NCI-H1694 treated with DMSO at 0.1 percent for 48 hours (cell line): ENCODE results near the gene C5orf34.
"Not testable (repeated sequence)": the region's sequence is repeated elsewhere in the genome, so short reads cannot be mapped to it uniquely, and the experiment has no call there.

Experiments used
- DNase-seq: peaks from one replicate; lab custom pipeline; 2025; lab: John Stamatoyannopoulos, UW

C5orf34 gene

DNA sequence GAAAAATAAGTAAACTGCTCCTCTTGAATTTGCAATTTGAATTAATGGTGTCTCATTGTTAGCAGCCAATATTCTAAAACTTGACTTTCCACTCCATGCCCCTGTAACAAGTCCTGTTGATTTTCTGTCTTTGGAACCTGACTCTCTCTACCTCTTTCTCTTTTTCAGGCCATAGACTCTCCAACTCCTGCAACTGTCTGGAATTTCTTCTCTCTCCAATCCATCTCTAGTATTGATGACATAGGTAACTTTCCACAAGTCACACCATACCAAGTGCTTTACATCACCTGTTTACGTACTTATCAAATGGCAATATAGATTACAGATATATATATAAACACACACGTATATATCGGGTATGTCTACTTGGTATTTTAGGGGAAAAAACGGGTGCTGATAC is 923 bp downstream of the C5orf34 start:
- no peak for DNase-seq

DNA sequence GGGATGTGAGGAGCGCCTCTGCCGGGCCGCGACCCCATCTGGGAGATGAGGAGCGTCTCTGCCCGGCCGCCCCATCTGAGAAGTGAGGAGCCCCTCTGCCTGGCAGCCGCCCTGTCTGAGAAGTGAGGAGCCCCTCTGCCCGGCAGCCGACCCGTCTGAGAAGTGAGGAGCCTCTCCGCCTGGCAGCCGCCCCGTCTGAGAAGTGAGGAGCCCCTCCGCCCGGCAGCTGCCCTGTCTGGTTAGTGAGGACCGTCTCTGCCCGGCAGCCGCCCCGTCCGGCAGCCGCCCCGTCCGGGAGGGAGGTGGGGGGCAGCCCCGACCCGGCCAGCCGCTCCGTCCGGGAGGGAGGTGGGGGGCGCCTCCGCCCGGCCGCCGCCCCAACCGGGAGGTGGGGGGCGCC is 3.9 kb downstream of the C5orf34 start:
- DNase-seq: not testable (repeated sequence)

DNA sequence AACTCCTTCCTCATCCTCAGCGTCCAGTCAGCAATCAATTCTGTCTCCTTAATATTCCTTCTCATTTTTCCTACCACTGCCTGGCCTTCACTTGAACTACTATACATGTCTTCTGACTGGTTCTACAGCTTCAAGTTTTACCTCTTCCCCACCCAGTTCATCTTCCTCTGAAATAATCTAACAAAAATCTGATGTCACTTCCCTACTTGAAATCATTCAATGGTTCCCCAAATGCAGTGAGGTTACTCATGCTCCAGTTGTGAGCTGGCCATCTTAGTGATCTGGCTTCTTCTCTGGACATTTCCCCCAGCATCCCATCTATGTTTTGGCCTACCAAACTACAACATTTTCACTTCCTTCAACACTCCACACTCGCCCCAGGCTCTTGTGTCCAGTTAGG is 16.4 kb downstream of the C5orf34 start:
- DNase-seq: no peak

DNA sequence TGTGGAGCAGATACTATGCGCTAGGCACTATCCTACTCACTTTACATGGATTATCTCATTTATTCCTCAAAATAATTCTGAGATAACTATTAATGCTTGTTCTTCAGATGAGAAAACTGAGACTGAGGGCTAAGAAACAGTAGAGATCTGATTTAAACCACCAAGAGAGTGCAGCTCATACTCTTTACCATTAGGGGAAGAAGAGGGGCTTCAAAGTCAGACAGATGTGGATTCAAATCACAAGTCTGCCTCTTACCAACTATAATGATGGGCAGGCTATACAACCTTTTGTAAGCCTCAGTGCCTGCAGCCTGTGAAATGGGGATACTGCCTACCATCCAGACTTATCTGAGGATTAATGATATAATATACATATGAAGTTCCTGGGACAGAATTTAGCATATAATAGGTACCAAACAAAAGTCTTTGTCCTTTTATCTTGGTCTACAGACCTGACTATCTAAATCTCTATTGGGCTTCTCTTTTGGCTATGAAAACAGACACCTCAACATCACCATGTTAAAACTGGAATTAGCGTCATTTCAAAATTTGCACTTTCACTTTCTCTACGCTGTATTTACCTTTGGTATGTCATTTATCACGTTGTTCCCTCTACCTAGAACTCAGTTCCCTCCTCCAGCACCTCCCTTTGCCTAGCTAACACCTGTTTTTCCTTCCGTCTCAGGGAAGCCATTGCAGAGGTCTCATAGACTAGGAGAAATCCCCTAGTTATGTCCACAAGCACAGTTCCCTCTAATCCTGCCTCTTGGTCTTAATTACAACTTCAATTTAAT is 17.4 kb downstream of the C5orf34 start:
- DNase-seq: no peak

DNA sequence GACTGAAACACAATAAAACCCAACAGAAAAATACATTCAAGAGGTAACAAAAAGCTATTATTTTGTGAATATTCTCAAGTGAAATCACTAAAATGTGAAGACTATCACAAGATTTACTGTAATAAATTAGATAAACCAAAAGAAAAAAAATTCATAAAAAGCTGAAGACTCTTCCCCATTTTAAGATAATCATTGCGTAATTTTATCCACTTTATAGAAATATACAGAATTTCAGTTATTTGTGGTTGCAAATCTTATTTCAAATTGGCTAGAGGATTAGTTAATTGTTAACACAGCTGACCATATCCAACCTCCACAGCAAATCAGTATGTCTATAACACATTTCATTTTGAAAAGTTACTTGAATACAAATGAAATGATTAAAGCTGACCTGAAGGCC is 23.6 kb downstream of the C5orf34 start:
- no peak for DNase-seq

DNA sequence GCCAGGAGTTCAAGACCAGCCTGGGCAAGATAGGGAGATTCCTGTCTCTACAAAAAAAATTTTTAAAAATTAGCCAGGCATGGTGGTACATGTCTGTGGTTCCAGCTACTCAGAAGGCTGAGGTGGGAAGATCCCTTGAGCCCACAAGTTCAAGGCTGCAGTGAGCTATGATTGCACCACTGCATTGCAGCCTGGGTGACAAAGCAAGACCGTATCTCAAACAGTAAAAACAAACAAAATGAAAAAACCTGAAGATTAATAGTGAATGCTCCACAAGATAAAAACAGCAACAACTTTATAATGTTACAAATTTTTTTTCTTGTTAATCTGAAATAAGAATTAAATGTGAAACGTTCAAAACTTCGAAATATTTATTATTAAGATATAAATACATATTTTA is 28.6 kb downstream of the C5orf34 start:
- no peak for DNase-seq

DNA sequence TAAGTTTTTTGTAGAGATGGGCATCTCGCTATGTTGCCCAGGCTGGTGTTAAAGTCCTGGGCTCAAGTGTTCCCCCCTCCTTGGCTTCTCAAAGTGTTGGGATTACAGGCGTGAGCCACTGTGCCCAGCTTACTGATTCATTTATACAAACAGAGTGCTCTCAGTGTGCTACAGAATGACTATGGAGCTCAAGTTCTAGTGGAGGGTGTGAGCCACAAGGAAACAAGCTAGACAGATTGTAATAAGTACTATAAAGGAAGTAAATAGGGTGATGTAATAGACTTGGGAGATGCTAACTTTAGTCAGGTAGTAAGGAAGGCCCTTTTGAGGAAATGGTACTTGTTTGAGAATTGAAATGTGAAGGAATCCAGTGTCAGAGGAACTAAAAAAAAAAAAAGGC is 29.5 kb downstream of the C5orf34 start:
- no peak for DNase-seq

DNA sequence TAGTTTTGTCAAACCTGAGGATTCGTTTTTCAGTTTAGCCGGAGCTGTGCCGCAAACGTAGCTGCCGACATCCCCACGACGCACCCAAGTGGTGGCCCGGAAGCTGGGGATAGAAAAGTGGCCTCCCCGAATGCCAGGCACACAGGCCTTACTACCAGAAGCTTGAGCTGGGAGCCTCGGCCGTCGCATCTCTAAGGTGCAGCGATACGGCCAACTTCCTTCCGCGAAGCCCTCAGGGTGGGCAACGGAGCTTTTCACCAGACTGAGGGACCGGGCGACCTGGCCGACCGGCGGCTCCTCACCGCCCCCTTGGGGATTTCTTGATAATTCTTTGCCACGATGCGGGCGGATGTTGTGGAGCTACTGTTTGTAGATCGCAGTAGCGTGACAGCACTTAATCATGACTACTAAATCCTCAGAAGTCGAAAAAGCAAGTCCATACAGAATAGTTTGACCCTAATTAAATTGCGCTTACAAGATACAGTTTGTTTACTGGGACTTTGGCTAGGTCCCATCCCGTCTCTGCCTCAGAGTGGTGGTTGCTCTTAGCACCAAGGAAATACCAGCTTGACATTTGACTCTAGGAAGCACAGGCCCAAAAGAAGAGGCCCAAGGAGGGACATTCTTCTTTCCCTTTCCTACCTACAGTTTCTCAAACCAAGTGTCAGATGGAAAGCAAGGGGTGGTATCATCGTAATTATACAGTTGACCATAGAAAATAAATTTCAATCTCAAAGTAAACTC is 30.7 kb downstream of the C5orf34 start:
- DNase-seq: peak; percentile 90

DNA sequence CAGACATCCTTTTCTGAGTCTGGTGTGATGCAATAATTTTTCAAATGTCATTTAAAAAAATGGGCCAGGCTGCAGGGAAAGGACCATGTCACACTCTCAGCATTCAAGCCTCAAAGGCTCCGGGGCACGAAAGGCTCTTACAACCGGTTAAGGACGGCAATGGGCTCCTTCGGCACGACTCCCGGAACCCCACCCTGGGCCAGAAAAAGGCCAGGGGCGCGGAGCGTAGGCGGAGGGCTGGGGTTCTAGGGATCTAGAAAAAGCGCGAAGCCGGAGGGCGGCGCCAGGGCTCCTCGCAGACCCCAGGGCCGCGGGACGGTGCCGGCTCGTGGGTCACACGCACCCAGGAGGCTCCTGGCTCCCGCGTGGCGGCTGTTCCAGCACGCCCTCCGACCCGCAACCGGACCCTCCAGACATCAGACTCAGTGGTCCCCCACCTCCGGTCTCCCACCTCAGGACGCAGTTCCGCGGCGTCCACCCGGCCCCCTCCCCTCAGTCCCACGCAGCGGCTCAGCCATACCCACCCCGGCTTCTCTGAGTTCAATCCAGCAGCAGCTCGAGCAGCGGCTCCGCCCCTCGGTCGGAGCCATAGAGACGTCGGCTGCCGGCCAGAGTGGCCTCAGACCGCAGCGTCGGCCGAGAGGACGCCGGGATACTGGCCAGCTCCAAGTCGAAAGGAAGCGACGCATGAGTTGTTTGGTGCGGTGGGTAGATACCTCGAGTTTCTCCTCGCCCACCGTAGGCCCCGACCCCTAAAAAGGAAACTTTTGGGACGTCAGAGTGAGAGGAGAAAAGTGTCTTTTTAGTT is 31.4 kb downstream of the C5orf34 start, which contains the start of gene TMEM267:
Gene TMEM267 (minus strand): TSS at position 568 of the 808 bp plus-strand sequence. CDS start 29,896 bp downstream, outside the sequence.
- DNase-seq: peak; percentile 96

DNA sequence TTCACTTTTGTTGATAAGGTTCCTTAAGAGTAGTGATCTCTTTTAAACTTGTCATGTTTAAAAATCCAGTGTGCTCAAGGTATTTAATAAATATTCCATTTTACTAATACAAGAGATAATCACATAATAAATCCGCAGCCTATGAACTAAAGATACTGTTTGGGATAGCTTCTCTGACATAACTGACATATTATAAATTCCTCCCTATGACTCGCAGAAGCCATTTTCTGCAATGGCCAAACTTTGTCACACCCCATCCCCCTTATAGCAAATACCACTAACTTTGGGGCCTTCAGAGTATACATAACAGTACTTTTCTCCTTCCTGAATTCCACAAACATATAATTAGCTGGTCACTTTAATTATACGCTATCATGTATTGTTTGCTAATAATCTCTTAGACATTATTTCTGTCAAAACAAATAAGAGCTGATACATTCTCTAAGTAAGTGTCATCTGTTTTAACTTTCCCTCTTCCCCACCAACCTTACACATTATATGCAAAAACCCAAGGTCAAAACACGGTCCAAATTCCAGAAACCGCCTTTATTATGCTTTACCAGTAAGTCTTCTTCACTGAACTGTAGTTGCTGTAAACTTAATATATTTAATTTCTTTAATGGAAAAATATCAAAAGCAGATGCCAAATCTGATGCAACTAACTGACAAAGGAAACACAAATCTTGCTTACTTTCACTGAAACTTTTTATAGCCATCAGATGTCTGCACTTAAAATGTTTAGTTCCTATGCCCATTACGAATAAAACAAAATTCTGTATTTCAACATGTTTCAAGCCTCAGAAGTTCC is 32.3 kb downstream of the C5orf34 start:
- no peak for DNase-seq

DNA sequence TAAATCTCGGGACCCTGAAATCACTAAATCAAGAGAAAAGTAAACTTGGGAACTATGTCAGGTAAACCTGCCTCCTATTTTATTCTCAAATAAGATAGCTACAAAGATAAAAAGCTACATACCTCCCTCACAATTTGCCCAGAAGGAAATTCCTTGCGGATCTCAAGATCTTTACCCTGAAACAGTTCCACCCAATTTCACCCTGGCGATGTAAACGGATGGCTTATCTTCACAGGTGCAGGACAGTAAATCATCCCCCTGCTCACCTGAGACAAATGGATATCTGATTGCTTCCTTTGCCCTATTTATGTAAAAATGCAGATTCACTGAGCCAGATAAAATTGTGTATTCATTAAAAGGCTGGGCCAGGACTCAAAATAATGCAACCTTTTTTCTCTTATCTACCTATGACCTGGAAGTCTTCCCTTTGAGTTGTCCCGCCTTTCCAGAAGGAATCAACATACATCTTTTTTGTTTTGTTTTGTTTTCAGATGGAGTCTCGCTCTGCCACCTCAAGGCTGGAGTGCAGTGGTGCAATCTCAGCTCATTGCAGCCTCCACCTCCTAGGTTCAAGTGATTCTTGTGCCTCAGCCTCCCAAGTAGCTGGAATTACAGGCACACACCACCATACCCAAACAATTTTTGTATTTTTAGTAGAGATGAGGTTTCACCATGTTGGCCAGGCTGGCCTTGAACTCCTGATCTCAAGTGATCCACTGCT is 45.1 kb downstream of the C5orf34 start:
- no peak for DNase-seq

DNA sequence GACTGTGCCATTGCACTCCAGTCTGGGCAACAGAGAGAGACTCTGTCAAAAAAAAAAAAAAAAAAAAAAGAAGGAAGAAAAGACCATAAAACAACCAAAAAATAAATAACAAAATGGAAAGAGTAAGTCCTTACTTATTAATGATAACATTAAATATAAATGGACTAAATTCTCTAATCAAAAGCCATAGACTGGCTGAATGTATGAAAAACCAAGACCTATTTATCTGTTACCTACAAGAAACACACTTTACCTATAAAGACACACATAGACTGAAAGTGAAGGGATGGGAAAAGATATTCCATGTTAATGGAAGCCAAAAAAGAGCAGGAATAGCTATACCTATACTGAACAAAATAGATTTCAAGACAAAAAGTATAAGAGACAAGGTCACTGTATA is 47.8 kb downstream of the C5orf34 start:
- DNase-seq: no peak

DNA sequence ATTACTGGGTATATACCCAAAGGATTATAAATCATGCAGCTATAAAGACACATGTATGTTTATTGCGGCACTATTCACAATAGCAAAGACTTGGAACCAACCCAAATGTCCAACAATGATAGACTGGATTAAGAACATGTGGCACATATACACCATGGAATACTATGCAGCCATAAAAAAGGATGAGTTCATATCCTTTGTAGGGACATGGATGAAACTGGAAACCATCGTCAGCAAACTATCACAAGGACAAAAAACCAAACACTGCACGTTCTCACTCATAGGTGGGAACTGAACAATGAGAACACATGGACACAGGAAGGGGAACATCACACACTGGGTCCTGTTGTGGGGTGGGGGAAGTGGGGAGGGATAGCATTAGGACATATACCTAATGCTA is 49.5 kb downstream of the C5orf34 start:
- DNase-seq: not testable (repeated sequence)

DNA sequence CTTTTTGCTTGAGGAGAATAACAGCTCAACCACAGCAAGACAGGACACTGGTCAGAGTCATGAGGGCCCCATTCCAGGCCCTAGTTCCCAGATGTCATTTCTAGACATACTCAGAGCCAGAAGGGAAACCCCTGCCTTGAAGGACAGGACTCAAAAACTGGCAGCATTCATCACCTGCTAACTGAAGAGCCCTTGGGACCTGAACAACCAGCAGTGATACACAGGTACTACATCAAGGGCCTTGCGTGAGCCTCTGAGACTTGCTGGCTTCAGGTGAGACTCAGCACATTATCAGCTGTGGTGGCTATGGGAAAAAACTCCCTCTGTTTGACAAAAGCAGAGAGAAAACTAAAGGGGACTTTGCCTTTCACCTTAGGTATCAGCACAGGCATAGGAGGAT is 53.9 kb downstream of the C5orf34 start:
- DNase-seq: no peak

DNA sequence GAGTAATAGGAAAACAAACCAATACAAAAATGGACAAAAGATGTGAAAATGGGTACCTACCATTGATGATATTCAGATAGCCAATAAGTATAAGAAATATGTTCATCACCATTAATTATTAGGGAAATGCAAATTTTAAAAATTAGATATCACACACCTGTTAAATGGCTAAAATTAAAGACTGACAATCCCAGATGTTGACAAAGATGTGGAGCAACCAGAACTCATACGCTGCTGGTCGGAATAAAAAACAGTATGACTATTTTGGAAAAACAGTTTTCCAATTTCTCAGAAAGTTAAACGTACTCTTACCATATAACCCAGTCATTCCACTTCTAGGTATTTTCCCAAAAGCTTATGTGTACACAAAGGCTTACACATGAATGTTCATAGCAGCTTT is 58.4 kb downstream of the C5orf34 start:
- no peak for DNase-seq

DNA sequence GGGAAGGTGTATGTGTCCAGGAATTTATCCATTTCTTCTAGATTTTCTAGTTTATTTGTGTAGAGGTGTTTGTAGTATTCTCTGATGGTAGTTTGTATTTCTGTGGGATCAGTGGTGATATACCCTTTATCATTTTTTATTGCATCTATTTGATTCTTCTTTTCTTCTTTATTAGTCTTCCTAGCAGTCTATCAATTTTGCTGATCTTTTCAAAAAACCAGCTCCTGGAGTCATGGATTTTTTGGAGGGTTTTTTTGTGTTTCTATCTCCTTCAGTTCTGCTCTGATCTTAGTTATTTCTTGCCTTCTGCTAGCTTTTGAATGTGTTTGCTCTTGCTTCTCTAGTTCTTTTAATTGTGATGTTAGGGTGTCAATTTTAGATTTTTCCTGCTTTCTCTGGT is 73.4 kb downstream of the C5orf34 start:
- DNase-seq: not testable (repeated sequence)

DNA sequence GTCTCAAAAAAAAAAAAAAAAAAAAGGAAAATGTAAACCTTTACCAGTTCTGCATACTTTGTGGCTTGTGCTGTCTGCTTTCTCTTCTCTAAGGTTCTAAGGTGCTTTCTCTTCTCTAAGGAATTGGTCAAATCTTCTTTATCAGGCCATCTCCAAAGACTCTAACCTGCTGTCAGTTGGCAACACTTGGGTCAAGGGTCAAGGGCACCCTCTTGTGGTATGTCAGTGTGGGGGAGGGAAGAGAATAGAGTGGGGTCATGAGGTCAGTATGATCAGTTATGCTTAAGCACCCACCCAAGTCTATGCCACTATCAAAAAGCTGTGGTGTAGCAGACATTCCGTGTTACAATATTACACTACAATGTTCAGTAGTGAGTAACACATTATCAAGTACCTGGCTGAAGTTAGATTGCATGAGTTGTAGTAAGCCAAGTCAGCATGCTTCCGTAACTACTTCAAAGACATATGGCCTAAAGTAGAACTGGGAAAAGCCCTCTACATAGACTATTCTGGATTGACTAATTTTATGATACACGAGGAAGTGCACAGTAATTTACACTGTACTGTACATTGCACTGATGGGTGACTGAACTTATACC is 77.8 kb downstream of the C5orf34 start:
- DNase-seq: no peak
